OCI-LY7 (cell line): Measurements from ENCODE around the gene NPR1.

Source experiments
- EZH2phosphoT487 ChIP-seq: fragments of 200-600 bp; sonication (generic); IDR thresholded peaks from 2 replicates; pipeline ENCODE4 v1.6.1; 2018; ENCODE audit warnings: low read depth, borderline replicate concordance, mild to moderate bottlenecking, mixed run types, antibody characterized with exemption, low read length, moderate library complexity, mixed read lengths
- TF ChIP-seq, protein P1 (sequence below): fragments of 200-600 bp; sonication (generic); conservative IDR thresholded peaks from 2 replicates; pipeline ENCODE4 v1.5.1; 2014; ENCODE audit warnings: mild to moderate bottlenecking, antibody characterized with exemption, low read length, moderate library complexity, mixed read lengths

DNA sequence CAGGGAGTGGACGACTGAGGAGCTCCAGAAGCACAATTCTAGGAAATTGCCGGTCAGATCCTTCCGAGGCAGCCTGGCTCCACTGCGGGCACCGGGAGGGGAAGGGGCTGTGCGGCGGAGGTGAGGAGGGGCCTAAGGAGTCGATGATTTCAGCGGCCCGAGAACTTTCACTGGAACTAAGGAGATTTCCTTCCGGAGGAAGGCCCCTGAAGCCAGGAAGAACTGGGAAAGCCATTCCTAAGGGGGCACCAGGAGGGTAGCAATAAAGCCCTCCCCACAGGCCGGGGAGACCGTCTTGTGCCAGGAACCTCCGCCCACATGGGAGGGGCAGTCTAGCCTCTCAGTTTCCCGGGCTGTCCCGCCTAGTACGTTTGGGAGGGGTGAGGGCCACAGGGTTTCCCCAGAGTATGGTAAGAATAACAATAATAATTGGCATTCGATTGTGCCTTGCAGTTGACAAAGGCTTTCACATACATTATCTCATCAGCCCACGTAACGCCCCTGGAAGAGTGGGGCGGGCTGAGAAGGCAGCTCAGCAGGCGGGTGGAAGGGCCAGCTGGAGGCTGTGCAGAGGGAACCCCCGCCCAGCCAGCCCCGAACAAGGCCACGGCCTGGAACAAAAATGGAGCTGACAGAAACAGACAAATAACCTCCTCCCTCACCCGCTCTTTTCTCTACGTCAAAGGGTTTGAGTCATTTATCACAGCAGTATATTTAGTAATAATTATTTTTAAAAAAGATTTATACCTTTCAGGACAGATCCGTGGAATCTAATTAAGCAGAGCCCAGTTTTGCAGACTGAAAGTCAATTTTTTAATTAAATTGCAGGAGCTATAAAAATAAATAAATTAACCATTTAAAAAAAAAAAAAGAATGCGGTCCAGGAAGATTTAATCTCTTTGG, 19.8 kb downstream of the NPR1 start:
- TF ChIP-seq, protein P1, sequence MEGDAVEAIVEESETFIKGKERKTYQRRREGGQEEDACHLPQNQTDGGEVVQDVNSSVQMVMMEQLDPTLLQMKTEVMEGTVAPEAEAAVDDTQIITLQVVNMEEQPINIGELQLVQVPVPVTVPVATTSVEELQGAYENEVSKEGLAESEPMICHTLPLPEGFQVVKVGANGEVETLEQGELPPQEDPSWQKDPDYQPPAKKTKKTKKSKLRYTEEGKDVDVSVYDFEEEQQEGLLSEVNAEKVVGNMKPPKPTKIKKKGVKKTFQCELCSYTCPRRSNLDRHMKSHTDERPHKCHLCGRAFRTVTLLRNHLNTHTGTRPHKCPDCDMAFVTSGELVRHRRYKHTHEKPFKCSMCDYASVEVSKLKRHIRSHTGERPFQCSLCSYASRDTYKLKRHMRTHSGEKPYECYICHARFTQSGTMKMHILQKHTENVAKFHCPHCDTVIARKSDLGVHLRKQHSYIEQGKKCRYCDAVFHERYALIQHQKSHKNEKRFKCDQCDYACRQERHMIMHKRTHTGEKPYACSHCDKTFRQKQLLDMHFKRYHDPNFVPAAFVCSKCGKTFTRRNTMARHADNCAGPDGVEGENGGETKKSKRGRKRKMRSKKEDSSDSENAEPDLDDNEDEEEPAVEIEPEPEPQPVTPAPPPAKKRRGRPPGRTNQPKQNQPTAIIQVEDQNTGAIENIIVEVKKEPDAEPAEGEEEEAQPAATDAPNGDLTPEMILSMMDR, result no peak
- no peak for TF ChIP-seq EZH2phosphoT487
